ENCODE data around the gene SETD4.

SETD4 gene

GRCh38 chr21:36004441-36004840 is 55.9 kb downstream of the SETD4 start:
- TF ChIP-seq EZH2phosphoT487 (IDR thresholded peaks at IDR 0.05; ENCODE audit: borderline replicate concordance, low read length): no peak
- no peak for TF ChIP-seq CTCF (IDR thresholded peaks at IDR 0.05; ENCODE audit: low read depth, low read length, poor library complexity, severe bottlenecking)
- H3K27ac ChIP-seq (ENCODE audit: low read depth, low read length): no peak overlapping the region
- no peak overlapping the region for H3K4me3 ChIP-seq (ENCODE audit: low read length)
- H3K9me3 ChIP-seq (ENCODE audit: control insufficient read depth, insufficient read depth, low read length): no peaks in the 10 kb centered on the region
- no peaks in the 10 kb centered on the region for H3K79me2 ChIP-seq (ENCODE audit: control insufficient read depth, low read length)
- no peaks in the 10 kb centered on the region for H3K9me2 ChIP-seq (replicated peaks; ENCODE audit: control insufficient read depth, low read length)
- no peaks in the 10 kb centered on the region for H3K36me3 ChIP-seq (ENCODE audit: control insufficient read depth, low read length)
- peaks cover 6% of the 10 kb centered on the region for H3K27me3 ChIP-seq (ENCODE audit: control insufficient read depth, low read length)
- H3K4me2 ChIP-seq (ENCODE audit: low read length): no peak overlapping the region
- no peaks in the 10 kb centered on the region for H3F3A ChIP-seq (ENCODE audit: control insufficient read depth, insufficient read depth)
- H3K4me1 ChIP-seq (ENCODE audit: control insufficient read depth, low read length): no peaks in the 10 kb centered on the region
- no peaks in the 10 kb centered on the region for H4K20me1 ChIP-seq (ENCODE audit: control insufficient read depth, insufficient read depth, low read depth, low read length)

- H3K27ac ChIP-seq (ENCODE audit: low read depth, low read length): no peak overlapping the region
- H3K79me2 ChIP-seq (ENCODE audit: control insufficient read depth, low read length): no peaks in the 10 kb centered on the region
- H4K20me1 ChIP-seq (ENCODE audit: control insufficient read depth, insufficient read depth, low read depth, low read length): no peaks in the 10 kb centered on the region
- H3K9me2 ChIP-seq (replicated peaks; ENCODE audit: control insufficient read depth, low read length): no peaks in the 10 kb centered on the region
- no peaks in the 10 kb centered on the region for H3K4me1 ChIP-seq (ENCODE audit: control insufficient read depth, low read length)
- no peaks in the 10 kb centered on the region for H3K9me3 ChIP-seq (ENCODE audit: control insufficient read depth, insufficient read depth, low read length)
- H3F3A ChIP-seq (ENCODE audit: control insufficient read depth, insufficient read depth): no peaks in the 10 kb centered on the region
- peaks cover 4% of the 10 kb centered on the region; the same call in 1 of the 2 replicates for H3K27me3 ChIP-seq (ENCODE audit: control insufficient read depth, low read length)
- no peak overlapping the region for H3K4me2 ChIP-seq (ENCODE audit: low read length)
- no peak overlapping the region for H3K4me3 ChIP-seq (ENCODE audit: low read length)
- TF ChIP-seq EZH2phosphoT487 (IDR thresholded peaks at IDR 0.05; ENCODE audit: borderline replicate concordance, low read length) (no peak), CTCF (IDR thresholded peaks at IDR 0.05; ENCODE audit: low read depth, low read length, poor library complexity, severe bottlenecking) (no peak)
- H3K36me3 ChIP-seq (ENCODE audit: control insufficient read depth, low read length): no peaks in the 10 kb centered on the region
Observed at GRCh38 chr21:36003776-36004175, 56.5 kb downstream of the SETD4 start.

GRCh38 chr21:35996217-35996616 is 64.1 kb downstream of the SETD4 start:
- H3K27me3 ChIP-seq (ENCODE audit: control insufficient read depth, low read length): no peaks in the 10 kb centered on the region
- no peaks in the 10 kb centered on the region for H3F3A ChIP-seq (ENCODE audit: control insufficient read depth, insufficient read depth)
- H3K4me2 ChIP-seq (ENCODE audit: low read length): no peak overlapping the region
- no peak for TF ChIP-seq EZH2phosphoT487 (IDR thresholded peaks at IDR 0.05; ENCODE audit: borderline replicate concordance, low read length)
- no peak for TF ChIP-seq CTCF (IDR thresholded peaks at IDR 0.05; ENCODE audit: low read depth, low read length, poor library complexity, severe bottlenecking)
- no peaks in the 10 kb centered on the region for H3K9me2 ChIP-seq (replicated peaks; ENCODE audit: control insufficient read depth, low read length)
- no peak overlapping the region for H3K27ac ChIP-seq (ENCODE audit: low read depth, low read length)
- no peaks in the 10 kb centered on the region for H3K36me3 ChIP-seq (ENCODE audit: control insufficient read depth, low read length)
- H3K4me1 ChIP-seq (ENCODE audit: control insufficient read depth, low read length): no peaks in the 10 kb centered on the region
- H4K20me1 ChIP-seq (ENCODE audit: control insufficient read depth, insufficient read depth, low read depth, low read length): no peaks in the 10 kb centered on the region
- no peaks in the 10 kb centered on the region; the same call in 1 of the 2 replicates for H3K9me3 ChIP-seq (ENCODE audit: control insufficient read depth, insufficient read depth, low read length)
- no peak overlapping the region for H3K4me3 ChIP-seq (ENCODE audit: low read length)
- H3K79me2 ChIP-seq (ENCODE audit: control insufficient read depth, low read length): no peaks in the 10 kb centered on the region
